HK-2 (cell line): ENCODE data around the gene EGLN2.
"Not testable (repeated sequence)": the region's sequence is repeated elsewhere in the genome, so short reads cannot be mapped to it uniquely, and the experiment has no call there.

ENCODE experiments used
- DNase-seq: peaks from one replicate; pipeline ENCODE4 v3.0.0-alpha.2; 2018; ENCODE audit not compliant: unreplicated experiment

EGLN2 gene

DNA sequence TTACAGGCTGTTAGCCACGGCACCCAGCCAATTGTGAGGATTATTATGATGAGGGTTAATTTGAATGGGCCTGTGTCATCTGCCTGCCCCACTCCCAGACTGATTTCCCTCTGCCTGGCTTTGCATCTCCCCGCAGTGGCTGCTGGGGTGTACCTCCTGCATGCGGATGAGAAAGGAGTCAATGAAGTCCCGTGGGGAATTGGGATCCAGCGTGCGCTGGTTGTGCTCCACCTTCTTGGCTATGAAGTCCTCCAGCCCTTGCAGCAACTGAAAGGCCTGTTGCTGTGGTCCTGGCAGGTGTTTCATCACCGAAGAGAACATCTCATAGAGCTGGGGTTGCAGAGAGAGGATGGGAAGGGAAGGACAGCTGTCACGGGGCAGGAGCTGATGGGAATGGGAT lies 47.7 kb downstream of the EGLN2 start:
- DNase-seq: not testable (repeated sequence)

DNA sequence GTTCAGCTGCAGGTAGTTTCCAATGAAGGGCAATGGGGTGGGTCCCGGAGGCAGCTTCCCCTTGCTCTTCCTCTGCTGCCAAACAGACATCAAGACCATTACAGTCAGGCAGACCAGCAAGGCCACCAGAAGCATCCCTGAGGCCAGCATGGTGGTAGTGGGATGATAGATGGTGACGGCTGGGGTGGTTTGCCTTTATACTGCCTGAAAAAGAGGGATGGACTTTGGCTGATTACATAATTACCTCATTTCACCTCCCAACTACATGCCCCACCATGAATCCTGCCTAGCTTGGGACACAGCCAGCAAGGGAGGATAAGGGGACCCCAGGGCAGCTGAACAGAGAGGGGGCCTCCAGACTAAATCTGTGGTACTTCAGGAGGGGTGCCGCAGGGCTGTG lies 51.3 kb downstream of the EGLN2 start, which contains the start of gene CYP2A6:
Gene CYP2A6, minus strand, starts transcription at position 171 of the 400 bp plus-strand sequence. Its CDS starts 21 bp downstream, at position 150.
- DNase-seq: not testable (repeated sequence)

DNA sequence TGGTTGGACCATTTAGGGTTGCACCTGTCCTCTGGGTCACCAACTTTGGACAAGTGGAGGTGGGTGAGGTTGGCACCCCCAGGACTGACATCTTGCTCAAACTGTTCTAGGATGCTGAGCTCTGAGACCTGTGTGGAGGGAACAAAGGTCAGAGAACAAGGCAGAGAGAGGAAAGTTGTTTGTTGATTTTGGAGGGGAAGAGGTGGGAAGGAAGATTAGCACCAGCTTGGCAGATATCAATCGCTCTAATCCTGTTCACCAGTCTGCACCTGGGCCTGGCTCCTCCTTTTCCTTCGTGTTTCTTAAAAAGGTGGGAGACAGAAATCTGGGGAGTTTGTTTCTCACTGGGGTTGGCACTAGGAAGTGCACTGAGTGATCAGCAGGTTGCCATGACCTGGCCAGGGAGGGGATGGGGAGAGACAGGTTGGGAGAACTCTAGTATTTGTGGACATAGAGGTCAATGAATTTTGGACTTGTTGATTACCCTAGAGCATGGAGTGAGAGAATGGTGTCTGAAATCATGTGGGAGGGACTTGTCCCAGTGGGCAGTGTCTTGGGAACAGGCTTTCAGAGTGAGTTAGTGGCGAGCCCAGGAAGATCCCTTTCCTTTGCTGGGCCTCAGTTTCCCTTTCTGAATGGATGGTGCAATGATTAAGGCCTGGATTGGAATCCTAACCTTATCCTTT lies 53.6 kb downstream of the EGLN2 start:
- DNase-seq: not testable (repeated sequence)
